ENCODE results near the gene ST6GALNAC6.

Gene ST6GALNAC6

GRCh38 chr9:127880143-127880542, 19.3 kb downstream of the ST6GALNAC6 start:
- Mint-ChIP-seq H3K4me3 (no peak overlapping the region), H3K9me3 (no peaks in the 10 kb centered on the region), H3K36me3 (ENCODE audit: low read depth) (peaks cover 16% of the 10 kb centered on the region), H3K27ac (no peak overlapping the region), H3K4me1 (peaks cover 58% of the 10 kb centered on the region), H3K27me3 (ENCODE audit: low read depth, poor library complexity) (peaks cover 3% of the 10 kb centered on the region)
- no peak for DNase-seq
- no peak for TF ChIP-seq CTCF (IDR thresholded peaks at IDR 0.05)

GRCh38 chr9:127878652-127879390, 20.6 kb downstream of the ST6GALNAC6 start:
- TF ChIP-seq CTCF (IDR thresholded peaks at IDR 0.05), result no peak
- Mint-ChIP-seq H3K4me3 (no peak overlapping the region), H3K9me3 (no peaks in the 10 kb centered on the region), H3K4me1 (peaks cover 48% of the 10 kb centered on the region), H3K36me3 (ENCODE audit: low read depth) (peaks cover 5% of the 10 kb centered on the region), H3K27ac (peak overlapping the region; percentile 55), H3K27me3 (ENCODE audit: low read depth, poor library complexity) (no peaks in the 10 kb centered on the region)
- no peak for DNase-seq

- peak overlapping the region; percentile 77 for H3K4me3 Mint-ChIP-seq
- no peaks in the 10 kb centered on the region for H3K27me3 Mint-ChIP-seq (ENCODE audit: low read depth, poor library complexity)
- no peaks in the 10 kb centered on the region for H3K9me3 Mint-ChIP-seq
- peak overlapping the region; percentile 55 for H3K27ac Mint-ChIP-seq
- DNase-seq, result no peak
- H3K4me1 Mint-ChIP-seq, result peaks cover 48% of the 10 kb centered on the region
- TF ChIP-seq CTCF (IDR thresholded peaks at IDR 0.05), result no peak
- H3K36me3 Mint-ChIP-seq (ENCODE audit: low read depth), result peaks cover 5% of the 10 kb centered on the region
These were observed 21.3 kb downstream of the ST6GALNAC6 start for GRCh38 chr9:127878001-127878651.

- Mint-ChIP-seq H3K4me3 (peak within 1 kb of the TSS; percentile 79), H3K4me1 (peaks cover 50% of the 10 kb centered on the region), H3K9me3 (no peaks in the 10 kb centered on the region), H3K27me3 (ENCODE audit: low read depth, poor library complexity) (no peaks in the 10 kb centered on the region), H3K27ac (peak within 1 kb of the TSS; percentile 55), H3K36me3 (ENCODE audit: low read depth) (peaks cover 5% of the 10 kb centered on the region)
- peak; percentile 76 for DNase-seq
- no peak for TF ChIP-seq CTCF (IDR thresholded peaks at IDR 0.05)
These were observed 21.8 kb downstream of the ST6GALNAC6 start, which contains the start of gene AK1 for GRCh38 chr9:127877566-127877998. TSS of gene AK1 (minus strand) at chr9:127877675. CDS start at chr9:127874617, 3,058 bp downstream.

- Mint-ChIP-seq H3K4me1 (peaks cover 53% of the 10 kb centered on the region), H3K36me3 (ENCODE audit: low read depth) (peaks cover 5% of the 10 kb centered on the region), H3K4me3 (peak overlapping the region; percentile 79), H3K9me3 (no peaks in the 10 kb centered on the region), H3K27me3 (ENCODE audit: low read depth, poor library complexity) (no peaks in the 10 kb centered on the region), H3K27ac (no peak overlapping the region)
- no peak for TF ChIP-seq CTCF (IDR thresholded peaks at IDR 0.05)
- no peak for DNase-seq
These were observed 22.4 kb downstream of the ST6GALNAC6 start for GRCh38 chr9:127876764-127877562.
